Esophagus squamous epithelium (tissue), 5 donors: Measurements from ENCODE around the gene CRACDL. TPM values are rescaled to one million over a fixed set of nuclear protein-coding genes. Genes with fewer than 3 reads are reported as not detected.

ENCODE experiments used
- DNase-seq: peaks from one replicate; lab custom pipeline; 2025; lab: John Stamatoyannopoulos, UW
- H3K27ac ChIP-seq, 4 donors: fragments of 200-600 bp; sonication (generic); one replicate each; pipeline ENCODE4 v1.5.1; 2016 to 2019; ENCODE audit warnings: mild to moderate bottlenecking in 1 of 4
- H3K27me3 ChIP-seq, 4 donors: fragments of 200-600 bp; sonication (generic); 1 replicate in 3 of 4; 2 replicates in 1 of 4; pipeline versions ENCODE4 v1.5.1 to v1.6.0; 2017 to 2021; ENCODE audit warnings: antibody characterized with exemption in 1 of 4
- H3K36me3 ChIP-seq, 3 donors: fragments of 200-600 bp; sonication (generic); one replicate each; pipeline ENCODE4 v1.5.1; 2016 to 2019
- H3K4me1 ChIP-seq, 3 donors: fragments of 200-600 bp; sonication (generic); one replicate each; pipeline ENCODE4 v1.5.1; 2017 to 2019
- H3K4me3 ChIP-seq, 4 donors: fragments of 200-600 bp; sonication (generic); 1 replicate in 3 of 4; 2 replicates in 1 of 4; pipeline ENCODE4 v1.5.1; 2016 to 2019; ENCODE audit warnings: mild to moderate bottlenecking in 2 of 4, moderate library complexity in 1 of 4
- H3K9me3 ChIP-seq, 3 donors: fragments of 200-600 bp; sonication (generic); one replicate each; pipeline ENCODE4 v1.5.1; 2016 to 2019
- CTCF ChIP-seq, 6 experiments: fragments of 450-650 bp in 4 of 6; fragments of 200-600 bp in 2 of 6; sonication (generic) in 2 of 6; IDR thresholded peaks; one replicate each; pipeline ENCODE4 v1.5.1; 2016 to 2019; ENCODE audit warnings: antibody characterized with exemption in 6 of 6, mild to moderate bottlenecking in 4 of 6, moderate library complexity in 4 of 6
- POLR2A ChIP-seq, 4 donors: fragments of 450-650 bp; IDR thresholded peaks; one replicate each; pipeline ENCODE4 v1.6.1; 2017; ENCODE audit warnings: antibody characterized with exemption in 4 of 4, mild to moderate bottlenecking in 4 of 4, moderate library complexity in 3 of 4
- WGBS, 2 donors: methylation state at CpG; one replicate each; pipeline ENCODE4 v1.1.5; 2018; 5-methylcytosine and 5-hydroxymethylcytosine counted together
- intact Hi-C: fragments of 100-400 bp; cut with DNase I; formaldehyde crosslinking; loops from one replicate; pipeline ENCODE4 v1.15.0; 2022
- total RNA-seq, 4 donors: library from RNA; depleted of rRNA; stranded (reverse); fragments of >200 nt; gene quantifications; one replicate each; pipeline ENCODE4 v1.1.0, GENCODE V29; 2016
- donor health status: DM: yes; HTN: yes; CAD: no.

Gene CRACDL
- total RNA-seq, 4 donors from 2014 or later: 6.5 to 33.6 (median 9.7) TPM

GRCh38 chr2:98907966-98908905 is 27.8 kb downstream of the CRACDL start:
- H3K27ac ChIP-seq: peak overlapping the region in 3 of 4 donors; percentile 19 to 68 (median 55)
- peaks cover 0 to under 1% (median 0%) of the 10 kb centered on the region in 4 donors for H3K27me3 ChIP-seq
- WGBS, 2 donors: 51 to 55% methylated on average over 8 to 11 of the region's 11 CpGs
- no peaks in the 10 kb centered on the region for H3K36me3 ChIP-seq
- peaks cover 22 to 60% (median 35%) of the 10 kb centered on the region in 3 donors for H3K4me1 ChIP-seq
- no peak for DNase-seq
- intact Hi-C loops: no loop called here
- TF ChIP-seq CTCF (IDR thresholded peaks at IDR 0.05) (no peak), POLR2A (IDR thresholded peaks at IDR 0.05) (no peak)
- H3K9me3 ChIP-seq: no peaks in the 10 kb centered on the region
- no peak overlapping the region for H3K4me3 ChIP-seq

DNA sequence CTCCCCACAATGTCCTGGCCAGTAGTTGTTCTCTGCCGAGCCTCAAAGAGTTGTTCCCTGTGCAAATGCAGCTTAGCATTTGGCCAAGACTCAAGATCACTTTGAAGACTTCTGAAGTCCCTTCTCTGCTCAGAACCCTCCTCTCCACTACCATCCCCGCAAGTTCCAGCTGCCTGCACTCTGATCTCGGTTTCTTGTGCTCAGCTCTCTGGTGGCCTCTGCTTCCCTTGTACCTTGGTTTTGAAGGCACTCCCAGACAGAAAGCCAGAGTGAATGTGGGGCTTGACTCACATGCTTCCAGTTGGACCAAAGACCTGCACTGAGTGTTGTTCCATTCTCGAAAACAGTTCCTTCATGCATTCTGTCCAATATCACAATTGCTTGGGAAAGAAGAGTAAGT is 28.6 kb downstream of the CRACDL start:
- DNase-seq: no peak
- no peaks in the 10 kb centered on the region for H3K36me3 ChIP-seq
- WGBS, 2 donors: 90 to 94% methylated on average over 3 to 4 of the region's 4 CpGs
- no peaks in the 10 kb centered on the region for H3K27me3 ChIP-seq
- TF ChIP-seq CTCF (IDR thresholded peaks at IDR 0.05): no peak
- no peak for TF ChIP-seq POLR2A (IDR thresholded peaks at IDR 0.05)
- intact Hi-C loops: no loop called here
- H3K9me3 ChIP-seq: no peaks in the 10 kb centered on the region
- H3K27ac ChIP-seq: peak overlapping the region in 1 of 4 donors; percentile 68
- peaks cover 19 to 52% (median 27%) of the 10 kb centered on the region in 3 donors for H3K4me1 ChIP-seq
- no peak overlapping the region for H3K4me3 ChIP-seq

GRCh38 chr2:98903767-98904485 is 32.1 kb downstream of the CRACDL start:
- H3K4me3 ChIP-seq: no peak overlapping the region
- H3K4me1 ChIP-seq: peaks cover 6 to 19% (median 6%) of the 10 kb centered on the region in 3 donors
- TF ChIP-seq CTCF (IDR thresholded peaks at IDR 0.05): no peak
- no peak for TF ChIP-seq POLR2A (IDR thresholded peaks at IDR 0.05)
- intact Hi-C loops: no loop called here
- no peak for DNase-seq
- no peaks in the 10 kb centered on the region for H3K36me3 ChIP-seq
- WGBS, 2 donors: 77 to 81% methylated on average over 13 of the region's 13 CpGs
- H3K27ac ChIP-seq: no peak overlapping the region
- H3K27me3 ChIP-seq: no peaks in the 10 kb centered on the region
- H3K9me3 ChIP-seq: no peaks in the 10 kb centered on the region

DNA sequence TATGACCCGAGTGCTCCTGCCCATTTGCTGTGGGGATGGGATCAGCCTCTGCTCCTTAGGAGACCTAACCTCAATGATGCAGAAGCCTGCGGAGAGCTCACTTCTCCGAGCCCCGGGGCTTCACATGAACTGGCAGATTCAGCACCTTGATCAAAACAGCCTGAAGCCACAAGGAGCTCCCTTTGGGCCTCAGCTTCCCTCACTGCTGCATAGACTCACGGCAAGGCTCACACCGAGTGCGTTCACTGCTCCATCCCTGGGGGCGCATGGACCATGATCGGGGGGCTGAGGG is 33.0 kb downstream of the CRACDL start:
- no peak for DNase-seq
- no peak overlapping the region for H3K4me3 ChIP-seq

More for the DNA sequence above, 33.0 kb downstream of the CRACDL start:
- Histone ChIP-seq H3K36me3 (no peaks in the 10 kb centered on the region), H3K9me3 (no peaks in the 10 kb centered on the region), H3K4me1 (peaks cover 0 to 16% (median 0%) of the 10 kb centered on the region in 3 donors), H3K27ac (no peak overlapping the region), H3K27me3 (no peaks in the 10 kb centered on the region)
- TF ChIP-seq CTCF (IDR thresholded peaks at IDR 0.05) (no peak), POLR2A (IDR thresholded peaks at IDR 0.05) (no peak)
- WGBS, 2 donors: 87 to 89% methylated on average over 3 to 7 of the region's 9 CpGs
- intact Hi-C loops: no loop called here
